K562 treated with DMSO at 1 percent for 24 hours (cell line): ENCODE measurements around the gene ARHGAP40. TPM values are rescaled to one million over a fixed set of nuclear protein-coding genes. Genes with fewer than 3 reads are reported as not detected.

Experiments
- total RNA-seq: library from RNA; unstranded; fragments of 300-600 nt; gene quantifications from 2 replicates; pipeline ENCODE4 v1.2.3, GENCODE V29; 2022; ENCODE audit warnings: low read depth; ENCODE audit not compliant: insufficient read depth

The ARHGAP40 gene
- total RNA-seq, result not detected in 2 replicates

GRCh38 chr20:38601216-38602184 is at the start of gene ARHGAP40:
Gene ARHGAP40, plus strand, starts transcription at chr20:38601809.

GRCh38 chr20:38581013-38581412 is 20.6 kb upstream of the ARHGAP40 start, which contains the start of gene ADIG:
Gene ADIG, plus strand, starts transcription at chr20:38581197. Its CDS starts 54 bp downstream, at chr20:38581251.

Other genes with a start within 250 kb of the ARHGAP40 start
- gene SNHG17, start 166.5 kb upstream of the ARHGAP40 start, total RNA-seq, result 28.1 and 29.4 TPM in 2 replicates
- gene RALGAPB, start 129.0 kb upstream of the ARHGAP40 start, total RNA-seq, result 14.8 and 16.3 TPM in 2 replicates
- not detected in 2 replicates for gene ADIG, start 20.6 kb upstream of the ARHGAP40 start, total RNA-seq
- gene SLC32A1, start 122.7 kb downstream of the ARHGAP40 start, total RNA-seq, result not detected in 2 replicates
- 9.9 and 10.1 TPM in 2 replicates for gene ACTR5, start 146.7 kb downstream of the ARHGAP40 start, total RNA-seq
- 8.3 and 8.5 TPM in 2 replicates for gene PPP1R16B, start 203.9 kb downstream of the ARHGAP40 start, total RNA-seq